HCT116 (cell line): Measurements from ENCODE around the gene SYT7. TPM values are rescaled to one million over a fixed set of nuclear protein-coding genes. Genes with fewer than 3 reads are reported as not detected.

Experiments used
- ATAC-seq: fragments of 200-7000 bp; cut with Tn5 transposase; 2 replicates; pipeline ENCODE4 v1.9.1; 2020; ENCODE audit warnings: mild to moderate bottlenecking, moderate library complexity
- BruUV-seq: library from RNA; stranded (reverse); fragments of 400-500 nt; replicated peaks from 2 replicates; lab custom pipeline; 2021; lab: Mats Ljungman, UMichigan
- CTCF ChIA-PET: fragments of 300-600 bp; sonication (Branson Sonifier 250); formaldehyde crosslinking; loops from one replicate; lab custom pipeline; 2021; ENCODE audit warnings: antibody characterized with exemption; lab: Charles Lee
- POLR2A ChIA-PET: fragments of 300-600, 350-600 bp; sonication (Branson Sonifier 250); formaldehyde crosslinking; loops from one replicate; lab custom pipeline; 2021; ENCODE audit warnings: antibody characterized with exemption; lab: Charles Lee
- RAD21 ChIA-PET, 2 experiments: fragments of 300-600 bp; sonication (Branson Sonifier 250); formaldehyde crosslinking; loops; one replicate each; lab custom pipeline; 2023; ENCODE audit warnings: low total read pairs in 2 of 2; ENCODE audit not compliant: uncharacterized antibody in 2 of 2, unreplicated experiment in 2 of 2, low non-redundant PET in 1 of 2; lab: Charles Lee
- DNase-seq: peaks from one replicate; pipeline ENCODE4 v3.0.0-alpha.2; 2010; ENCODE audit warnings: low read depth, low spot score
- H2AFZ ChIP-seq: fragments of 200-600 bp; shearing (Covaris generic), sonication (generic); 2 replicates; pipeline ENCODE4 v1.6.1; 2017; ENCODE audit warnings: low read depth, mixed run types, mixed read lengths, antibody characterized with exemption, low read length; ENCODE audit not compliant: poor library complexity, severe bottlenecking
- H3K27ac ChIP-seq: 2 replicates; pipeline ENCODE4 v1.5.1; 2012; ENCODE audit warnings: low read depth, low read length
- H3K27me3 ChIP-seq: fragments of 200-600 bp; sonication (generic); 2 replicates; pipeline ENCODE4 v1.6.1; 2016; ENCODE audit warnings: mixed run types, low read length, mixed read lengths; ENCODE audit not compliant: insufficient read depth
- H3K36me3 ChIP-seq, 2 experiments: fragments of 200-500 bp in 1 of 2; fragments of 200-600 bp in 1 of 2; sonication (Bioruptor generic) in 1 of 2; sonication (generic) in 1 of 2; 2 replicates each; pipeline versions ENCODE4 v1.5.1 to v1.6.1; 2014 to 2016; ENCODE audit warnings: low read length in 2 of 2, inconsistent platforms in 1 of 2, mixed read lengths in 1 of 2, mixed run types in 1 of 2; ENCODE audit not compliant: insufficient read depth in 2 of 2, control insufficient read depth in 1 of 2
- H3K4me1 ChIP-seq, 2 experiments: fragments of 200-600 bp in 1 of 2; sonication (generic) in 1 of 2; 2 replicates each; pipeline versions ENCODE4 v1.5.1 to v1.6.1; 2012 to 2017; ENCODE audit warnings: low read length in 2 of 2, inconsistent platforms in 1 of 2, mild to moderate bottlenecking in 1 of 2, mixed read lengths in 1 of 2, mixed run types in 1 of 2, moderate library complexity in 1 of 2; ENCODE audit not compliant: insufficient read depth in 2 of 2, control insufficient read depth in 1 of 2
- H3K4me2 ChIP-seq: fragments of 200-600 bp; sonication (generic); 2 replicates; pipeline ENCODE4 v1.6.1; 2017; ENCODE audit warnings: mixed run types, low read length, mixed read lengths
- H3K4me3 ChIP-seq, 2 experiments: fragments of 200-600 bp in 1 of 2; sonication (generic) in 1 of 2; replicated peaks in 1 of 2; 2 replicates each; pipeline ENCODE4 v1.5.1; 2011 to 2016; ENCODE audit warnings: low read length in 2 of 2, control low read depth in 1 of 2, low read depth in 1 of 2, mild to moderate bottlenecking in 1 of 2, mixed read lengths in 1 of 2, mixed run types in 1 of 2
- H3K79me2 ChIP-seq: fragments of 200-600 bp; sonication (generic); 2 replicates; pipeline ENCODE4 v1.6.1; 2017; ENCODE audit warnings: mild to moderate bottlenecking, mixed run types, low read length, moderate library complexity, mixed read lengths; ENCODE audit not compliant: insufficient read depth
- H3K9ac ChIP-seq: fragments of 200-600 bp; sonication (generic); 2 replicates; pipeline ENCODE4 v1.6.1; 2016; ENCODE audit warnings: low read length, mixed read lengths
- H3K9me2 ChIP-seq: fragments of 200-600 bp; sonication (generic), shearing (Covaris generic); 2 replicates; pipeline ENCODE4 v1.6.1; 2017; ENCODE audit warnings: mixed run types, mild to moderate bottlenecking, moderate library complexity; ENCODE audit not compliant: insufficient read depth
- H3K9me3 ChIP-seq, 2 experiments: fragments of 200-500 bp in 1 of 2; fragments of 200-600 bp in 1 of 2; sonication (Bioruptor generic) in 1 of 2; sonication (generic) in 1 of 2; 2 replicates each; pipeline ENCODE4 v1.6.1; 2014 to 2017; ENCODE audit warnings: low read length in 2 of 2, mixed read lengths in 2 of 2, inconsistent platforms in 1 of 2, low read depth in 1 of 2, mild to moderate bottlenecking in 1 of 2, mixed run types in 1 of 2, moderate library complexity in 1 of 2; ENCODE audit not compliant: control insufficient read depth in 1 of 2, insufficient read depth in 1 of 2
- H4K20me1 ChIP-seq: fragments of 200-600 bp; sonication (generic), shearing (Covaris generic); 2 replicates; pipeline ENCODE4 v1.6.1; 2017; ENCODE audit warnings: mixed run types, mild to moderate bottlenecking, moderate library complexity; ENCODE audit not compliant: insufficient read depth
- CBX3 ChIP-seq: IDR thresholded peaks from 2 replicates; pipeline ENCODE4 v1.6.1; 2012; ENCODE audit warnings: low read depth
- CEBPB ChIP-seq: IDR thresholded peaks from 2 replicates; pipeline ENCODE4 v1.6.1; 2012; ENCODE audit warnings: low read depth
- EGR1 ChIP-seq: IDR thresholded peaks from 2 replicates; pipeline ENCODE4 v1.6.1; 2012; ENCODE audit warnings: low read depth
- ELF1 ChIP-seq: IDR thresholded peaks from 2 replicates; pipeline ENCODE4 v1.6.1; 2012; ENCODE audit warnings: low read depth, borderline replicate concordance
- EZH2 ChIP-seq: fragments of 200-600 bp; sonication (generic); IDR thresholded peaks from 2 replicates; pipeline ENCODE4 v1.6.1; 2017; ENCODE audit warnings: antibody characterized with exemption, mixed run types
- EZH2phosphoT487 ChIP-seq: fragments of 200-600 bp; IDR thresholded peaks from 2 replicates; pipeline ENCODE4 v1.6.1; 2018; ENCODE audit warnings: antibody characterized with exemption, borderline replicate concordance
- FOSL1 ChIP-seq: IDR thresholded peaks from 2 replicates; pipeline ENCODE4 v1.6.1; 2012; ENCODE audit warnings: low read depth
- JUND ChIP-seq: IDR thresholded peaks from 2 replicates; pipeline ENCODE4 v1.6.1; 2012
- POLR2A ChIP-seq: IDR thresholded peaks from 2 replicates; pipeline ENCODE4 v1.7.0; 2011; ENCODE audit warnings: borderline replicate concordance; ENCODE audit not compliant: insufficient read depth, insufficient read length; ENCODE audit errors: extremely low read depth
- POLR2AphosphoS5 ChIP-seq: IDR thresholded peaks from 2 replicates; pipeline ENCODE4 v1.6.1; 2011; ENCODE audit warnings: mild to moderate bottlenecking, low read depth, low read length, moderate library complexity
- RAD21 ChIP-seq: IDR thresholded peaks from 2 replicates; pipeline ENCODE4 v1.6.1; 2012; ENCODE audit warnings: low read depth, mild to moderate bottlenecking
- SIN3A ChIP-seq: IDR thresholded peaks from 2 replicates; pipeline ENCODE4 v1.6.1; 2012; ENCODE audit warnings: low read depth
- SP1 ChIP-seq: IDR thresholded peaks from 2 replicates; pipeline ENCODE4 v1.6.1; 2012; ENCODE audit warnings: low read depth
- TCF7L2 ChIP-seq: IDR thresholded peaks from 2 replicates; pipeline ENCODE4 v1.7.0; 2011; ENCODE audit warnings: borderline replicate concordance, inconsistent platforms; ENCODE audit not compliant: insufficient read depth, insufficient read length; ENCODE audit errors: extremely low read depth
- YY1 ChIP-seq: IDR thresholded peaks from 2 replicates; pipeline ENCODE4 v1.6.1; 2011; ENCODE audit warnings: low read length, low read depth, moderate library complexity, mild to moderate bottlenecking; ENCODE audit not compliant: insufficient replicate concordance; ENCODE audit errors: extremely low read depth
- intact Hi-C: fragments of 100-400 bp; cut with micrococcal nuclease; formaldehyde crosslinking; loops from 2 replicates; pipeline ENCODE4 v1.10.0; 2022
- total RNA-seq: library from RNA; stranded (reverse); gene quantifications from one replicate; pipeline ENCODE4 v1.2.1, GENCODE V29; 2021; ENCODE audit not compliant: unreplicated experiment
- TF ChIP-seq, protein P1 (sequence below), 3 experiments: fragments of 200-600 bp in 1 of 3; sonication (generic) in 1 of 3; IDR thresholded peaks in 2 of 3; conservative IDR thresholded peaks in 1 of 3; 2 replicates each; pipeline ENCODE4 v1.5.1; 2012 to 2017; ENCODE audit warnings: low read depth in 2 of 3, low read length in 2 of 3, antibody characterized with exemption in 1 of 3, borderline replicate concordance in 1 of 3, control low read depth in 1 of 3, mild to moderate bottlenecking in 1 of 3, mixed read lengths in 1 of 3, mixed run types in 1 of 3, moderate library complexity in 1 of 3; ENCODE audit not compliant: insufficient read depth in 1 of 3
- TF ChIP-seq, protein P2 (sequence below): IDR thresholded peaks from 2 replicates; pipeline ENCODE4 v1.6.1; 2012; ENCODE audit warnings: low read depth
- TF ChIP-seq, protein P3 (sequence below): IDR thresholded peaks from 2 replicates; pipeline ENCODE4 v1.6.1; 2011; ENCODE audit warnings: mild to moderate bottlenecking, low read length, moderate library complexity; ENCODE audit not compliant: insufficient replicate concordance; ENCODE audit errors: extremely low read depth
- TF ChIP-seq, protein P4 (sequence below): IDR thresholded peaks from 2 replicates; pipeline ENCODE4 v1.6.1; 2012
- TF ChIP-seq, protein P5 (sequence below): IDR thresholded peaks from 2 replicates; pipeline ENCODE4 v1.6.1; 2012

Gene SYT7
- total RNA-seq, 1 experiment from 2014 or later = 27.4 TPM

DNA sequence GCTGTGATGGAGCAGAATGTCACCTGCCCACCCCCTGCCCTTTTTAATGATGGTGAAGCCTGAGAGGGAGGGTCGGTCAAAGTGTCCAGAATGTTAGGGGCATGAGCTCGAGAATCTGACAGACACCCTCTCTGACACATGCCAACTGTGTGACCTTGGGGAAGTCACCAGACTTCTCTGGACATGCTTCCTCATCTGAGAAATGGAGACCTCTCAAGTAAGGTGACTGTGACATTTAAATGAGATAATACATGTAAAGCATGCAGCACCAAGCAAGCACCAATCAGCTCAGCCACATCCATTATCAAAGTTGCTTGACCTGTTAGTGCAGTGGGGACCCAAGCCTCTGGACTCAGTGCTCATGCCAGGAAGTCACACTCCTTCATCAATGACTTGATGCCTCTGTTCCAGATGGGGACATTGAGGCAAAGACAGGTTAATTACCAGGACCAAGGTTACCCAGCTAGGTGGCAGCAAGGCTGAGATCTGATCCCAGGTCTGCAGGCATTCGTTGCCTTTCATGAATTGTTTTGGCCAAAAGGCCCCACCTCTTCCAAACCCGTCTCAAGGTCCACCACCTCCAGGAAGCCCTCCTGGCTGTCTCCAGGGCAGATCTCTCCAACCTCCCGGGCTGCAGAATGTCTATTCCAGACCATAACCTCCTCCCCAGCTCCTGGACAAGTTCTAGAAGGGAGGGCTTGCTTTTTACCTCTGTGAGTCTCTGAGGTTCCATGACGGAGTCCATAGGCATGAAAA, 38.8 kb upstream of the SYT7 start:
- ChIA-PET POLR2A (no interaction called here), RAD21 (interaction anchor here in 1 of 2 experiments (0.7 kb wide), 1 partner anchor 173 kb away, joined by 3 read pairs; no protein-coding TSS in a partner anchor), CTCF (no interaction called here)
- intact Hi-C loops = no loop called here
- H3K4me2 ChIP-seq = no peak overlapping the region
- no peak for TF ChIP-seq YY1
- no peak for TF ChIP-seq RAD21
- no peak for TF ChIP-seq SIN3A
- no peak for TF ChIP-seq EZH2
- no peak for TF ChIP-seq TCF7L2
- TF ChIP-seq, protein P1, sequence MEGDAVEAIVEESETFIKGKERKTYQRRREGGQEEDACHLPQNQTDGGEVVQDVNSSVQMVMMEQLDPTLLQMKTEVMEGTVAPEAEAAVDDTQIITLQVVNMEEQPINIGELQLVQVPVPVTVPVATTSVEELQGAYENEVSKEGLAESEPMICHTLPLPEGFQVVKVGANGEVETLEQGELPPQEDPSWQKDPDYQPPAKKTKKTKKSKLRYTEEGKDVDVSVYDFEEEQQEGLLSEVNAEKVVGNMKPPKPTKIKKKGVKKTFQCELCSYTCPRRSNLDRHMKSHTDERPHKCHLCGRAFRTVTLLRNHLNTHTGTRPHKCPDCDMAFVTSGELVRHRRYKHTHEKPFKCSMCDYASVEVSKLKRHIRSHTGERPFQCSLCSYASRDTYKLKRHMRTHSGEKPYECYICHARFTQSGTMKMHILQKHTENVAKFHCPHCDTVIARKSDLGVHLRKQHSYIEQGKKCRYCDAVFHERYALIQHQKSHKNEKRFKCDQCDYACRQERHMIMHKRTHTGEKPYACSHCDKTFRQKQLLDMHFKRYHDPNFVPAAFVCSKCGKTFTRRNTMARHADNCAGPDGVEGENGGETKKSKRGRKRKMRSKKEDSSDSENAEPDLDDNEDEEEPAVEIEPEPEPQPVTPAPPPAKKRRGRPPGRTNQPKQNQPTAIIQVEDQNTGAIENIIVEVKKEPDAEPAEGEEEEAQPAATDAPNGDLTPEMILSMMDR (IDR thresholded peaks at IDR 0.05 in 2 of 3, conservative IDR thresholded peaks at IDR 0.05 in 1 of 3; ENCODE audit: borderline replicate concordance in 1 of 3, insufficient read depth in 1 of 3, low read depth in 2 of 3, low read length in 2 of 3) = no peak
- TF ChIP-seq, protein P2, sequence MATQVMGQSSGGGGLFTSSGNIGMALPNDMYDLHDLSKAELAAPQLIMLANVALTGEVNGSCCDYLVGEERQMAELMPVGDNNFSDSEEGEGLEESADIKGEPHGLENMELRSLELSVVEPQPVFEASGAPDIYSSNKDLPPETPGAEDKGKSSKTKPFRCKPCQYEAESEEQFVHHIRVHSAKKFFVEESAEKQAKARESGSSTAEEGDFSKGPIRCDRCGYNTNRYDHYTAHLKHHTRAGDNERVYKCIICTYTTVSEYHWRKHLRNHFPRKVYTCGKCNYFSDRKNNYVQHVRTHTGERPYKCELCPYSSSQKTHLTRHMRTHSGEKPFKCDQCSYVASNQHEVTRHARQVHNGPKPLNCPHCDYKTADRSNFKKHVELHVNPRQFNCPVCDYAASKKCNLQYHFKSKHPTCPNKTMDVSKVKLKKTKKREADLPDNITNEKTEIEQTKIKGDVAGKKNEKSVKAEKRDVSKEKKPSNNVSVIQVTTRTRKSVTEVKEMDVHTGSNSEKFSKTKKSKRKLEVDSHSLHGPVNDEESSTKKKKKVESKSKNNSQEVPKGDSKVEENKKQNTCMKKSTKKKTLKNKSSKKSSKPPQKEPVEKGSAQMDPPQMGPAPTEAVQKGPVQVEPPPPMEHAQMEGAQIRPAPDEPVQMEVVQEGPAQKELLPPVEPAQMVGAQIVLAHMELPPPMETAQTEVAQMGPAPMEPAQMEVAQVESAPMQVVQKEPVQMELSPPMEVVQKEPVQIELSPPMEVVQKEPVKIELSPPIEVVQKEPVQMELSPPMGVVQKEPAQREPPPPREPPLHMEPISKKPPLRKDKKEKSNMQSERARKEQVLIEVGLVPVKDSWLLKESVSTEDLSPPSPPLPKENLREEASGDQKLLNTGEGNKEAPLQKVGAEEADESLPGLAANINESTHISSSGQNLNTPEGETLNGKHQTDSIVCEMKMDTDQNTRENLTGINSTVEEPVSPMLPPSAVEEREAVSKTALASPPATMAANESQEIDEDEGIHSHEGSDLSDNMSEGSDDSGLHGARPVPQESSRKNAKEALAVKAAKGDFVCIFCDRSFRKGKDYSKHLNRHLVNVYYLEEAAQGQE = no peak
- TF ChIP-seq ELF1 = no peak
- TF ChIP-seq, protein P3, sequence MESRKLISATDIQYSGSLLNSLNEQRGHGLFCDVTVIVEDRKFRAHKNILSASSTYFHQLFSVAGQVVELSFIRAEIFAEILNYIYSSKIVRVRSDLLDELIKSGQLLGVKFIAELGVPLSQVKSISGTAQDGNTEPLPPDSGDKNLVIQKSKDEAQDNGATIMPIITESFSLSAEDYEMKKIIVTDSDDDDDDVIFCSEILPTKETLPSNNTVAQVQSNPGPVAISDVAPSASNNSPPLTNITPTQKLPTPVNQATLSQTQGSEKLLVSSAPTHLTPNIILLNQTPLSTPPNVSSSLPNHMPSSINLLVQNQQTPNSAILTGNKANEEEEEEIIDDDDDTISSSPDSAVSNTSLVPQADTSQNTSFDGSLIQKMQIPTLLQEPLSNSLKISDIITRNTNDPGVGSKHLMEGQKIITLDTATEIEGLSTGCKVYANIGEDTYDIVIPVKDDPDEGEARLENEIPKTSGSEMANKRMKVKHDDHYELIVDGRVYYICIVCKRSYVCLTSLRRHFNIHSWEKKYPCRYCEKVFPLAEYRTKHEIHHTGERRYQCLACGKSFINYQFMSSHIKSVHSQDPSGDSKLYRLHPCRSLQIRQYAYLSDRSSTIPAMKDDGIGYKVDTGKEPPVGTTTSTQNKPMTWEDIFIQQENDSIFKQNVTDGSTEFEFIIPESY = no peak
- no peak for TF ChIP-seq SP1
- no peak for TF ChIP-seq FOSL1
- TF ChIP-seq, protein P4, sequence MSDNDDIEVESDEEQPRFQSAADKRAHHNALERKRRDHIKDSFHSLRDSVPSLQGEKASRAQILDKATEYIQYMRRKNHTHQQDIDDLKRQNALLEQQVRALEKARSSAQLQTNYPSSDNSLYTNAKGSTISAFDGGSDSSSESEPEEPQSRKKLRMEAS = no peak
- TF ChIP-seq EZH2phosphoT487 = no peak
- TF ChIP-seq, protein P5, sequence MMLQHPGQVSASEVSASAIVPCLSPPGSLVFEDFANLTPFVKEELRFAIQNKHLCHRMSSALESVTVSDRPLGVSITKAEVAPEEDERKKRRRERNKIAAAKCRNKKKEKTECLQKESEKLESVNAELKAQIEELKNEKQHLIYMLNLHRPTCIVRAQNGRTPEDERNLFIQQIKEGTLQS = no peak
- TF ChIP-seq EGR1 = no peak
- no peak for TF ChIP-seq CBX3
- TF ChIP-seq CEBPB = no peak
- TF ChIP-seq POLR2AphosphoS5 = no peak
- TF ChIP-seq POLR2A = no peak
- TF ChIP-seq JUND = no peak
- H3K36me3 ChIP-seq = no peaks in the 10 kb centered on the region
- no peak overlapping the region for H3K27ac ChIP-seq
- no peak overlapping the region for H3K4me3 ChIP-seq
- no peaks in the 10 kb centered on the region for H3K9me3 ChIP-seq
- H4K20me1 ChIP-seq = no peaks in the 10 kb centered on the region
- no peaks in the 10 kb centered on the region for H3K9me2 ChIP-seq
- H3K9ac ChIP-seq = no peak overlapping the region
- no peaks in the 10 kb centered on the region for H3K79me2 ChIP-seq
- DNase-seq (no peak), ATAC-seq (no peak)
- BruUV-seq = no TSS peak
- peaks cover 7 to 15% of the 10 kb centered on the region in 2 experiments; a peak in 3 of 4 replicates for H3K4me1 ChIP-seq
- H2AFZ ChIP-seq = no peak overlapping the region
- no peaks in the 10 kb centered on the region for H3K27me3 ChIP-seq
